Cardiac fibroblast (primary cell): ENCODE measurements around the gene RAB6D.

Experiments
- DNase-seq, 2 donors: peaks; one replicate each; pipeline versions ENCODE4 v3.0.0 to v3.0.0-alpha.2; 2010; ENCODE audit warnings: low read depth in 2 of 2
- H3K4me3 ChIP-seq, 2 donors: replicated peaks in 1 of 2; 1 replicate in 1 of 2; 2 replicates in 1 of 2; pipeline ENCODE4 v1.5.1; 2011; ENCODE audit warnings: low read depth in 2 of 2, low read length in 2 of 2, mild to moderate bottlenecking in 2 of 2, moderate library complexity in 1 of 2
- CTCF ChIP-seq: IDR thresholded peaks from one replicate; pipeline ENCODE4 v1.5.1; 2011; ENCODE audit warnings: low read depth, mild to moderate bottlenecking, low read length, inconsistent platforms

RAB6D gene

GRCh38 chr2:131363703-131364186 lies at the start of gene RAB6D:
Gene RAB6D, minus strand, starts transcription at chr2:131364168. Its CDS starts 448 bp downstream, at chr2:131363720.
- H3K4me3 ChIP-seq = peak within 1 kb of the TSS; percentile 17 to 28
- peak in 1 of 2 donors; percentile 6 for DNase-seq

GRCh38 chr2:131413148-131413747 lies 49.3 kb upstream of the RAB6D start:
- H3K4me3 ChIP-seq = no peak overlapping the region
- TF ChIP-seq CTCF = peak; percentile 69
- peak; percentile 71 to 74 for DNase-seq

GRCh38 chr2:131410173-131410572 lies 46.2 kb upstream of the RAB6D start:
- no peak overlapping the region for H3K4me3 ChIP-seq
- TF ChIP-seq CTCF = no peak
- no peak for DNase-seq

GRCh38 chr2:131408778-131409177 lies 44.8 kb upstream of the RAB6D start:
- no peak for DNase-seq
- no peak for TF ChIP-seq CTCF
- H3K4me3 ChIP-seq = no peak overlapping the region

- no peak overlapping the region for H3K4me3 ChIP-seq
- DNase-seq = no peak
- no peak for TF ChIP-seq CTCF
These were observed 44.2 kb upstream of the RAB6D start for GRCh38 chr2:131408207-131408606.

GRCh38 chr2:131404753-131405152 lies 40.8 kb upstream of the RAB6D start:
- DNase-seq = no peak

More at GRCh38 chr2:131404753-131405152, 40.8 kb upstream of the RAB6D start:
- no peak for TF ChIP-seq CTCF
- H3K4me3 ChIP-seq = no peak overlapping the region
